SU-DHL-6 (cell line): ENCODE results near the gene AFAP1.

Experiments
- H2AFZ ChIP-seq: fragments of 200-600 bp; sonication (generic); 2 replicates; pipeline ENCODE4 v1.6.1; 2014; ENCODE audit warnings: low read depth, mild to moderate bottlenecking, moderate library complexity, mixed read lengths, antibody characterized with exemption, low read length; ENCODE audit not compliant: severe bottlenecking
- H3F3A ChIP-seq: fragments of 200-600 bp; shearing (Covaris generic); 2 replicates; pipeline ENCODE4 v1.6.0; 2016; ENCODE audit warnings: antibody characterized with exemption, mild to moderate bottlenecking; ENCODE audit not compliant: insufficient read depth
- H3K27ac ChIP-seq: fragments of 200-600 bp; sonication (generic); 2 replicates; pipeline ENCODE4 v1.5.1; 2016; ENCODE audit warnings: low read depth, mild to moderate bottlenecking, low read length, moderate library complexity, mixed read lengths
- H3K27me3 ChIP-seq: fragments of 200-600 bp; sonication (generic), shearing (Covaris generic); 2 replicates; pipeline ENCODE4 v1.6.0; 2014; ENCODE audit warnings: mild to moderate bottlenecking, low read length
- H3K36me3 ChIP-seq: fragments of 200-600 bp; sonication (generic); 2 replicates; pipeline ENCODE4 v1.6.1; 2014; ENCODE audit warnings: mild to moderate bottlenecking, low read length, mixed read lengths
- H3K4me2 ChIP-seq: fragments of 300-600, 200-600 bp; shearing (Covaris generic), sonication (generic); 2 replicates; pipeline ENCODE4 v1.6.0; 2014; ENCODE audit warnings: low read length, low read depth, mild to moderate bottlenecking; ENCODE audit not compliant: poor library complexity, severe bottlenecking
- H3K4me3 ChIP-seq: fragments of 200-600 bp; sonication (generic); 2 replicates; pipeline ENCODE4 v1.5.1; 2014; ENCODE audit warnings: antibody characterized with exemption, low read length, mild to moderate bottlenecking, mixed read lengths; ENCODE audit not compliant: insufficient read depth, poor library complexity, severe bottlenecking
- H3K79me2 ChIP-seq: fragments of 200-600 bp; sonication (generic); 2 replicates; pipeline ENCODE4 v1.6.1; 2014; ENCODE audit warnings: mild to moderate bottlenecking, low read length, moderate library complexity; ENCODE audit not compliant: insufficient read depth
- H3K9ac ChIP-seq: fragments of 200-600 bp; sonication (generic); 2 replicates; pipeline ENCODE4 v1.7.0; 2014; ENCODE audit warnings: mild to moderate bottlenecking, low read length
- H3K9me2 ChIP-seq: fragments of 200-600 bp; sonication (generic); replicated peaks from 2 replicates; pipeline ENCODE4 v1.6.1; 2014; ENCODE audit warnings: low read length; ENCODE audit not compliant: insufficient read depth
- H3K9me3 ChIP-seq: fragments of 200-600 bp; sonication (generic); 2 replicates; pipeline ENCODE4 v1.6.1; 2014; ENCODE audit warnings: low read length, mixed read lengths; ENCODE audit not compliant: insufficient read depth
- H4K20me1 ChIP-seq: fragments of 200-600 bp; sonication (generic); 2 replicates; pipeline ENCODE4 v1.6.1; 2014; ENCODE audit warnings: low read depth, mild to moderate bottlenecking, antibody characterized with exemption, low read length, moderate library complexity, mixed read lengths
- CTCF ChIP-seq: fragments of 200-600 bp; sonication (generic); IDR thresholded peaks from one replicate; pipeline ENCODE4 v1.5.1; 2017; ENCODE audit warnings: antibody characterized with exemption, mild to moderate bottlenecking, low read length, moderate library complexity; ENCODE audit not compliant: insufficient read depth, poor library complexity, severe bottlenecking
- EZH2phosphoT487 ChIP-seq: fragments of 200-600 bp; sonication (generic), shearing (Covaris generic); conservative IDR thresholded peaks from 2 replicates; pipeline ENCODE4 v1.6.1; 2018; ENCODE audit warnings: mild to moderate bottlenecking, antibody characterized with exemption, low read length, moderate library complexity, mixed read lengths

AFAP1 gene

GRCh38 chr4:7857238-7857701 lies 82.4 kb downstream of the AFAP1 start:
- H3K4me2 ChIP-seq: no peak overlapping the region
- no peaks in the 10 kb centered on the region for H3K36me3 ChIP-seq
- H3K9me2 ChIP-seq: no peaks in the 10 kb centered on the region
- no peak overlapping the region for H2AFZ ChIP-seq
- no peak overlapping the region for H3K9ac ChIP-seq
- H3K79me2 ChIP-seq: no peaks in the 10 kb centered on the region
- no peaks in the 10 kb centered on the region for H4K20me1 ChIP-seq
- TF ChIP-seq CTCF (no peak), EZH2phosphoT487 (no peak)
- no peaks in the 10 kb centered on the region for H3F3A ChIP-seq
- no peak overlapping the region for H3K4me3 ChIP-seq
- no peaks in the 10 kb centered on the region for H3K9me3 ChIP-seq
- no peaks in the 10 kb centered on the region for H3K27me3 ChIP-seq
- H3K27ac ChIP-seq: no peak overlapping the region

- H3K36me3 ChIP-seq: no peaks in the 10 kb centered on the region
- H3K27ac ChIP-seq: no peak overlapping the region
- no peak overlapping the region for H3K4me3 ChIP-seq
- no peaks in the 10 kb centered on the region for H3K9me3 ChIP-seq
- no peak overlapping the region for H3K9ac ChIP-seq
- H2AFZ ChIP-seq: no peak overlapping the region
- H3K27me3 ChIP-seq: no peaks in the 10 kb centered on the region
- H3K4me2 ChIP-seq: no peak overlapping the region
- no peaks in the 10 kb centered on the region for H3F3A ChIP-seq
- H4K20me1 ChIP-seq: no peaks in the 10 kb centered on the region
- TF ChIP-seq CTCF: no peak
- TF ChIP-seq EZH2phosphoT487: no peak
- no peaks in the 10 kb centered on the region for H3K9me2 ChIP-seq
- H3K79me2 ChIP-seq: no peaks in the 10 kb centered on the region
These were observed 83.9 kb downstream of the AFAP1 start for GRCh38 chr4:7855731-7856130.

- H3K27me3 ChIP-seq: no peaks in the 10 kb centered on the region
These were observed 84.8 kb downstream of the AFAP1 start for GRCh38 chr4:7854697-7855370.

More at GRCh38 chr4:7854697-7855370, 84.8 kb downstream of the AFAP1 start:
- H3K4me3 ChIP-seq: no peak overlapping the region
- H3K36me3 ChIP-seq: no peaks in the 10 kb centered on the region
- no peaks in the 10 kb centered on the region for H3F3A ChIP-seq
- H2AFZ ChIP-seq: no peak overlapping the region
- H3K9me2 ChIP-seq: no peaks in the 10 kb centered on the region
- no peak overlapping the region for H3K27ac ChIP-seq
- H3K79me2 ChIP-seq: no peaks in the 10 kb centered on the region
- no peaks in the 10 kb centered on the region for H4K20me1 ChIP-seq
- TF ChIP-seq EZH2phosphoT487 (no peak), CTCF (no peak)
- H3K4me2 ChIP-seq: no peak overlapping the region
- H3K9me3 ChIP-seq: no peaks in the 10 kb centered on the region
- H3K9ac ChIP-seq: no peak overlapping the region
